CD4-positive, CD25-positive, alpha-beta regulatory T cell (primary cell): ENCODE data around the gene PRKCA. TPM values are rescaled to one million over a fixed set of nuclear protein-coding genes. Genes with fewer than 3 reads are reported as not detected.

ENCODE experiments used
- ATAC-seq, 2 donors: fragments of 150-1000 bp; cut with Tn5 transposase; one replicate each; pipeline ENCODE4 v1.10.0; 2021; ENCODE audit warnings: low read depth in 2 of 2, moderate number of reproducible peaks in 2 of 2, moderate library complexity in 1 of 2
- DNase-seq, 3 donors: peaks; one replicate each; pipeline versions ENCODE4 v3.0.0 to v3.0.0-alpha.2; 2012 to 2022; ENCODE audit warnings: mixed read lengths in 1 of 3
- H3K27ac ChIP-seq: one replicate; pipeline ENCODE4 v1.7.0; 2013; ENCODE audit warnings: mild to moderate bottlenecking, low read length; ENCODE audit not compliant: insufficient read depth, poor library complexity, severe bottlenecking
- H3K27me3 ChIP-seq: one replicate; pipeline ENCODE4 v1.7.0; 2013; ENCODE audit warnings: low read length; ENCODE audit not compliant: control insufficient read depth, insufficient read depth
- H3K36me3 ChIP-seq: one replicate; pipeline ENCODE4 v1.7.0; 2013; ENCODE audit warnings: mild to moderate bottlenecking, low read length, moderate library complexity; ENCODE audit not compliant: control insufficient read depth, insufficient read depth
- H3K4me1 ChIP-seq: 2 replicates; pipeline ENCODE4 v1.7.0; 2013; ENCODE audit warnings: mild to moderate bottlenecking, low read length; ENCODE audit not compliant: insufficient read depth, control insufficient read depth, poor library complexity, severe bottlenecking
- H3K4me3 ChIP-seq: one replicate; pipeline ENCODE4 v1.7.0; 2013; ENCODE audit warnings: low read depth, mild to moderate bottlenecking, low read length, moderate library complexity
- H3K9me3 ChIP-seq, 2 experiments: 1 replicate in 1 of 2; 2 replicates in 1 of 2; pipeline ENCODE4 v1.7.0; 2013; ENCODE audit warnings: low read length in 2 of 2, mild to moderate bottlenecking in 1 of 2, moderate library complexity in 1 of 2; ENCODE audit not compliant: control insufficient read depth in 2 of 2
- H3K27ac Mint-ChIP-seq, 3 donors: one replicate each; pipeline ENCODE4 v1.8.0; 2020 to 2022; ENCODE audit warnings: mild to moderate bottlenecking in 3 of 3, mixed read lengths in 3 of 3, moderate library complexity in 2 of 3
- H3K27me3 Mint-ChIP-seq: one replicate; pipeline ENCODE4 v1.8.0; 2022; ENCODE audit warnings: mild to moderate bottlenecking, mixed read lengths
- H3K36me3 Mint-ChIP-seq: one replicate; pipeline ENCODE4 v1.8.0; 2020; ENCODE audit warnings: mixed read lengths
- H3K4me1 Mint-ChIP-seq, 4 donors: one replicate each; pipeline ENCODE4 v1.8.0; 2020 to 2022; ENCODE audit warnings: mixed read lengths in 4 of 4, mild to moderate bottlenecking in 1 of 4
- H3K4me3 Mint-ChIP-seq, 4 donors: one replicate each; pipeline ENCODE4 v1.8.0; 2020 to 2022; ENCODE audit warnings: mild to moderate bottlenecking in 4 of 4, mixed read lengths in 4 of 4, moderate library complexity in 3 of 4
- H3K9me3 Mint-ChIP-seq, 7 donors: one replicate each; pipeline ENCODE4 v1.8.0; 2020 to 2022; ENCODE audit warnings: mixed read lengths in 7 of 7, mild to moderate bottlenecking in 3 of 7, moderate library complexity in 2 of 7
- polyA plus RNA-seq, 4 donors: library from polyadenylated mRNA; unstranded; fragments of 300-500 nt; fragmentation: Illumina TruSeq; gene quantifications; one replicate each; pipeline ENCODE4 v1.2.3, GENCODE V29; 2021
- total RNA-seq: library from RNA; stranded (reverse); gene quantifications from one replicate; pipeline ENCODE4 v1.2.3, GENCODE V29; 2022

The PRKCA gene
- total and polyA plus RNA-seq, 5 donors from 2014 or later, result 0.60 to 84.0 (median 2.0) TPM

DNA sequence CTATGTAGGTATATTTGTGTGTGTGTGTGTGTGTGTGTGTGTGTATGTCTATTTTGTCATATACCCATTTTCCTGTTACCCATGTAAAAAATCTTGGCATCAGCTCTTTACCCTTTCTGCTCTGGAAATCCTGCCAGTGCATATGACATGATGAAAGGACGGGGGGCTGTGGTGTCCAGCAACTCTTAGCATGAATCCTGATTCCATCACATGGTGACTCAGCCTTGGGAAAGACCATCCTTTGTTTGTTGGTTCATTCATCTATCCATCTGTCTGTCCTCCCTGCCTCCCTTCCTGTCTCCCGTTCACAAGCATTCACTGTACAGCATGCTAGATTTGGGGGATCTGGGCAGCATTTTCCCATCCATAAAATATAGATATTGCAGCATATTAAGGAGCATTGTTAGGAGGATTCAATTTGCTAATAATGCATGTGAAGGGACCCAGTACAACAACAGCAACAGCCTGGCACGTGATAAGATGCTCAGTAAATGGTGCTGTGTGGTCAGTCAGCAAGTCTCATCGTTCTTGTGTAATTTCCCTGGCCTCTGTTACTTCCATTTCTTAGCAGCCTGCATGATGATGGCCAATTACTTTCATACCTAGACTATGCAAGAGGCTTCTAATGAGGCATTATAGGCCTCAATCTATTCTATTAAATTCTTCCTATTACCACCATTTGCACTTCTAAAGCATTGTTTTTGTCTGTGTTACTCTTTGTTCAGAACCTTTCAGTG lies 191.0 kb downstream of the PRKCA start:
- Histone ChIP-seq H3K27me3 (no peaks in the 10 kb centered on the region), H3K4me1 (peaks cover 4% of the 10 kb centered on the region), H3K4me3 (no peak overlapping the region), H3K9me3 (no peaks in the 10 kb centered on the region), H3K36me3 (peaks cover 2% of the 10 kb centered on the region), H3K27ac (no peak overlapping the region)
- ATAC-seq (no peak), DNase-seq (no peak)
- H3K9me3 Mint-ChIP-seq, result no peaks in the 10 kb centered on the region
- H3K27ac Mint-ChIP-seq, result peak overlapping the region in 2 of 3 donors; percentile 24 to 57
- H3K4me1 Mint-ChIP-seq, result peaks cover 5 to 68% (median 36%) of the 10 kb centered on the region in 4 donors
- peaks cover 31% of the 10 kb centered on the region for H3K36me3 Mint-ChIP-seq
- H3K27me3 Mint-ChIP-seq, result no peaks in the 10 kb centered on the region
- H3K4me3 Mint-ChIP-seq, result peak overlapping the region in 2 of 4 donors; percentile 0 to 76

DNA sequence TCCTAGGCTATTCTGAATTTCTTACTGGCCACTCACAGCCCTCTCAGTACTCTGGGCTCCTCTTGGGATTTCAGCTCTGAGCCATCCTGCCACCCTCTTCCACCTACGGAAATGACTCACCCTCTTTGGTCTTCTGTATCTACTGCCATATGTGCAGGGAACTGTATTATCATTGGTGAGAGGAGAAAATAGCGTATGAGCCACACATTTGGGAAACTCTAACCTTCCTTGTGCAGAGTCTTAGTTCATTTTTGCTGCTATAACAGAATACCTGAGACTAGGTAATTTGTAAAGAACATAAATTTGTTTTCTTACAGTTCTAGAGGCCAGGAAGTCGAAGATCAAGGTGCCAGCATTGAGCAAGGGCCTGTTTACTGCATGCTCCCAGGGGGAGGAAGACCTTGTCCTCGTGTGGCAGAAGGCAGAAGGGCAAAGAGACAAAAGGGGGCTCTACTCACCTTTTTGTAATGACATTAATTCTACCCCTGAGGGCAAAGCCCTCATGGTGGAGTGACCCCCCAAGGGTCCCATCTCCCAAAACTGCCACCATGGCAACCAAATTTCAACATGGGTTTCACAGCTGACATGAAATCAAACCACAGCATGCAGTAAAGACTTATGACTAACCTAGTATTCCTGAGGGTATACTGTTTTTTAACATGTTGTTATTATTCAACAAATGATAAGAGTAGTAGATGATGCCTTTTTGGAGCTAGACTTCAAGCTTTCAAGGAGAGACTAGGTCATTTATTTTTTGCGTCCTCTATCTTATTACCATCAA lies 191.8 kb downstream of the PRKCA start:
- Mint-ChIP-seq H3K9me3 (peaks cover 0 to 2% (median 0%) of the 10 kb centered on the region in 7 donors), H3K27me3 (no peaks in the 10 kb centered on the region), H3K4me3 (peak overlapping the region in 2 of 4 donors; percentile 43 to 76), H3K4me1 (peaks cover 5 to 70% (median 40%) of the 10 kb centered on the region in 4 donors), H3K36me3 (peaks cover 36% of the 10 kb centered on the region), H3K27ac (peak overlapping the region; percentile 24 to 58 (median 57))
- Histone ChIP-seq H3K27ac (no peak overlapping the region), H3K4me3 (no peak overlapping the region), H3K9me3 (no peaks in the 10 kb centered on the region), H3K4me1 (peaks cover 4% of the 10 kb centered on the region), H3K27me3 (no peaks in the 10 kb centered on the region), H3K36me3 (peaks cover 2% of the 10 kb centered on the region)
- DNase-seq, result peak in 1 of 3 donors; percentile 28
- peak; percentile 47 to 62 for ATAC-seq

DNA sequence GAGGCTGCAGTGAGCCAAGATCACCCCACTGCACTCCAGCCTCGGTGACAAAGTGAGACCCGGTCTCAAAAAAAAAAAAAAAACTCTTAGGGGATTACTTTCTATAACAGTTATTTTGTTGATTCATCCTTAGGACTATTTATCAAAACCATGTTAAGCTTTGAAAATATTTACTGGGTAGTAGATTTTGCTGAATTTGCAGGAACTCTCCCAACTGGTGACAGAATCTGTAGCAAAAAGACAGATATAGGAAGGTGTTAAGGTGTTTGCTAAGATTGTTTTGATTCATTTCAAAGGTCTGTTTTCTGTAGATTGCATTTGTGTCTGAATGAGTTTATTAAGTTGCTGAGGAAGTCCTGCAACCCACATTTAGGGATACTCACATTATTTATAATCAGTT lies 192.6 kb downstream of the PRKCA start:
- Mint-ChIP-seq H3K4me1 (peaks cover 5 to 64% (median 43%) of the 10 kb centered on the region in 4 donors), H3K36me3 (peaks cover 38% of the 10 kb centered on the region), H3K27me3 (no peaks in the 10 kb centered on the region), H3K9me3 (peaks cover 0 to 2% (median 0%) of the 10 kb centered on the region in 7 donors), H3K4me3 (no peak overlapping the region), H3K27ac (no peak overlapping the region)
- Histone ChIP-seq H3K4me1 (peaks cover 4% of the 10 kb centered on the region), H3K27ac (no peak overlapping the region), H3K9me3 (no peaks in the 10 kb centered on the region), H3K4me3 (no peak overlapping the region), H3K36me3 (peaks cover 2% of the 10 kb centered on the region), H3K27me3 (no peaks in the 10 kb centered on the region)
- no peak for ATAC-seq
- DNase-seq, result no peak

DNA sequence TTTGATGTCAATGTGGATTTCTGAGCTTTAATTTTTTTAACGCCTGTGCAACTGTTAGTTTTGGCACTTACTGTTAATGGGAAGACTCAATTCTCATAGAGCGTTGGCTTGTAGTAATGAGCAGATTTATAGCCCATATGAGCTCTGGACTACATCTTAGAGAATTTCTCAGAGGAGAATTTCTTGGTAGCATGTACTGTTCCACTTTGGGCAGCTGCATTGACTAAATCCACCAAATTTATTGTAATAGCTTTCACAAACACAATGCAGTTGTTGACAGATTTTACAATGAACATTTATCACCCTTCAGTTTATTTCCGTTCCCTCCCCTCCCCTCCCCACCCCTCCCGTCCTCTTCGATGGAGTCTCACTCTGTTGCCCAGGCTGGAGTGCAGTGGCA lies 193.9 kb downstream of the PRKCA start:
- ATAC-seq (no peak), DNase-seq (no peak)
- H3K27ac Mint-ChIP-seq, result peak overlapping the region in 2 of 3 donors; percentile 10 to 14
- H3K36me3 Mint-ChIP-seq, result peaks cover 35% of the 10 kb centered on the region
- peaks cover 0 to 2% (median 0%) of the 10 kb centered on the region in 7 donors for H3K9me3 Mint-ChIP-seq
- H3K36me3 ChIP-seq, result peaks cover 2% of the 10 kb centered on the region
- no peaks in the 10 kb centered on the region for H3K27me3 ChIP-seq
- H3K27me3 Mint-ChIP-seq, result no peaks in the 10 kb centered on the region
- no peak overlapping the region for H3K4me3 Mint-ChIP-seq
- no peak overlapping the region for H3K27ac ChIP-seq
- H3K4me1 ChIP-seq, result no peaks in the 10 kb centered on the region
- no peaks in the 10 kb centered on the region for H3K9me3 ChIP-seq
- H3K4me1 Mint-ChIP-seq, result peaks cover 5 to 59% (median 44%) of the 10 kb centered on the region in 4 donors
- H3K4me3 ChIP-seq, result no peak overlapping the region

- Mint-ChIP-seq H3K27me3 (no peaks in the 10 kb centered on the region), H3K4me1 (peaks cover 5 to 44% (median 34%) of the 10 kb centered on the region in 4 donors), H3K4me3 (no peak overlapping the region), H3K9me3 (peaks cover 0 to 2% (median 0%) of the 10 kb centered on the region in 7 donors), H3K36me3 (peaks cover 25% of the 10 kb centered on the region), H3K27ac (no peak overlapping the region)
- H3K36me3 ChIP-seq, result peaks cover 2% of the 10 kb centered on the region
- H3K27ac ChIP-seq, result no peak overlapping the region
- DNase-seq, result no peak
- no peaks in the 10 kb centered on the region for H3K9me3 ChIP-seq
- no peaks in the 10 kb centered on the region for H3K27me3 ChIP-seq
- no peak for ATAC-seq
- no peaks in the 10 kb centered on the region for H3K4me1 ChIP-seq
- no peak overlapping the region for H3K4me3 ChIP-seq
Measured at GRCh38 chr17:66498580-66498979, 196.2 kb downstream of the PRKCA start.

- H3K4me3 Mint-ChIP-seq, result peak overlapping the region in 1 of 4 donors; percentile 27
- no peaks in the 10 kb centered on the region for H3K36me3 ChIP-seq
Measured at GRCh38 chr17:66506641-66507040, 204.2 kb downstream of the PRKCA start.

DNA sequence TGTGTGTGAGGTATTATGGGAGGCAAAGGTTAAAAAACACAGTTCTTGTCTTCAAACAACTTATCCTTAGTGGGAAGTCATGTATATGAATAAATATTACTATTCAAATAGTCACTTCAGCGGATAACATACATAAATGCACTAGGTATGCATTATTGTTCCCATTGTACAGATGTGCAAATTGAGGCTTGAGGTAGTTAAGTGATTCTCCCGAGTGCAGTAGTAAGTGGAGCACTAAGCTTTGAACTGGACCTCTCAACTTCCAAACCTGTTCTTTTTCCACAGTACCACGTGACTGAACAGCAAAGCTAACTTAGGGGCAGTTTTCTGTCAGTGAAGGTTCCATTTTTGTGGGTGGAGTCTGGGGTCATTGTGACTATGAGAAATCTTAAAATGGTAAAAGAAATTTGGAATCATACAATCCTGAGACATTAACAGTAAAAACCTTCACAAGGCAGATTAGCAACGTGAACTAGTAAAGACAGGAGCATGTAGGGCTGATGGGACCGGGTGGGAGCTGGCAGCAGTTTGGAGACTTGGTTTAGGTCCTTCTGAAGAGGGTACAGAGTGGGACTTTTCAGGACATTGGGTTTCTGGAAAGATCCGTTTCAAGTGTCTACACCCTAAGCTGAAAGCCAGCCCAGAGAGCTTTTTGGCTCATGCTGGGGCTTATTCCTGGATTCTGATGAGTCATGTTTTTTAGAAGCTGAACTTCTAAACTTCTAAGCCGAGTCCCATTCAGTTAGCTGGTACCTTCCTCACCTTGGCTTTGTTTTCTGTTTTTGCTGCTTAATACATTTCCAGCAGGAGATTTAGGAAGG lies 204.9 kb downstream of the PRKCA start:
- ATAC-seq (peak in 1 of 2 donors; percentile 21), DNase-seq (peak in 1 of 3 donors; percentile 52)
- H3K27ac ChIP-seq, result no peak overlapping the region
- peak overlapping the region in 2 of 3 donors; percentile 33 to 34 for H3K27ac Mint-ChIP-seq
- H3K4me1 ChIP-seq, result peaks cover 23% of the 10 kb centered on the region
- no peaks in the 10 kb centered on the region for H3K36me3 ChIP-seq
- no peaks in the 10 kb centered on the region for H3K27me3 ChIP-seq
- peaks cover 0 to 1% (median 0%) of the 10 kb centered on the region in 7 donors for H3K9me3 Mint-ChIP-seq
- H3K36me3 Mint-ChIP-seq, result peaks cover 9% of the 10 kb centered on the region
- H3K9me3 ChIP-seq, result no peaks in the 10 kb centered on the region
- H3K4me1 Mint-ChIP-seq, result peaks cover 30 to 61% (median 48%) of the 10 kb centered on the region in 4 donors
- H3K4me3 Mint-ChIP-seq, result peak overlapping the region in 1 of 4 donors; percentile 42
- H3K27me3 Mint-ChIP-seq, result no peaks in the 10 kb centered on the region
- no peak overlapping the region for H3K4me3 ChIP-seq

More at GRCh38 chr17:66506641-66507040, 204.2 kb downstream of the PRKCA start:
- Histone ChIP-seq H3K4me3 (no peak overlapping the region), H3K9me3 (no peaks in the 10 kb centered on the region), H3K27ac (no peak overlapping the region), H3K27me3 (no peaks in the 10 kb centered on the region), H3K4me1 (peaks cover 23% of the 10 kb centered on the region)
- no peak for ATAC-seq
- H3K4me1 Mint-ChIP-seq, result peaks cover 30 to 59% (median 48%) of the 10 kb centered on the region in 4 donors
- H3K27ac Mint-ChIP-seq, result peak overlapping the region in 1 of 3 donors; percentile 33
- no peaks in the 10 kb centered on the region for H3K27me3 Mint-ChIP-seq
- peaks cover 9% of the 10 kb centered on the region for H3K36me3 Mint-ChIP-seq
- H3K9me3 Mint-ChIP-seq, result peaks cover 0 to 1% (median 0%) of the 10 kb centered on the region in 7 donors
- no peak for DNase-seq
